Cardiac muscle cell (in vitro differentiated cells and primary cell): ENCODE data around the gene PRRT4. TPM values are rescaled to one million over a fixed set of nuclear protein-coding genes. Genes with fewer than 3 reads are reported as not detected.
A peak's percentile ranks its signal among the peaks of the same experiment; 100 is the strongest.

Experiments used
- DNase-seq, 2 donors: peaks; one replicate each; pipeline versions ENCODE4 v3.0.0 to v3.0.0-alpha.2; 2010 to 2017; ENCODE audit warnings: low read depth in 1 of 2, low spot score in 1 of 2
- H3K27ac ChIP-seq: fragments of 200-600 bp; sonication (generic); 2 replicates; pipeline ENCODE4 v1.5.1; 2016
- H3K27me3 ChIP-seq: fragments of 200-600 bp; sonication (generic); 2 replicates; pipeline ENCODE4 v1.6.0; 2016; ENCODE audit warnings: control low read depth
- H3K36me3 ChIP-seq: fragments of 200-600 bp; sonication (generic); 2 replicates; pipeline ENCODE4 v1.5.1; 2016; ENCODE audit warnings: control low read depth
- H3K4me1 ChIP-seq: fragments of 200-600 bp; sonication (generic); 2 replicates; pipeline ENCODE4 v1.8.1; 2017; ENCODE audit warnings: low read depth, mild to moderate bottlenecking, mixed run types
- H3K4me3 ChIP-seq: fragments of 200-600 bp; sonication (generic); 2 replicates; pipeline ENCODE4 v1.5.1; 2016; ENCODE audit warnings: mild to moderate bottlenecking
- H3K9me3 ChIP-seq: fragments of 200-600 bp; sonication (generic); 2 replicates; pipeline ENCODE4 v1.5.1; 2017; ENCODE audit warnings: low read depth, mild to moderate bottlenecking, control low read depth
- CTCF ChIP-seq: IDR thresholded peaks from 2 replicates; pipeline ENCODE4 v1.5.1; 2012; ENCODE audit warnings: low read depth, mild to moderate bottlenecking, low read length
- polyA plus RNA-seq: library from polyadenylated mRNA; unstranded; fragments of >200 nt; fragmentation: Nextera tagmentation; extraction: Ambion mirVana; gene quantifications from 2 replicates; pipeline ENCODE4 v1.2.1, GENCODE V29; 2016
- total RNA-seq: library from RNA; depleted of rRNA; stranded (reverse); fragments of >200 nt; gene quantifications from 2 replicates; pipeline ENCODE4 v1.2.3, GENCODE V29; 2016

The PRRT4 gene
- total RNA-seq (17.6 and 26.6 TPM in 2 replicates), polyA plus RNA-seq (13.2 and 20.7 TPM in 2 replicates)

- no peaks in the 10 kb centered on the region for H3K36me3 ChIP-seq
- peak; percentile 6 for TF ChIP-seq CTCF
- H3K27me3 ChIP-seq, result peaks cover 56% of the 10 kb centered on the region
- H3K27ac ChIP-seq, result no peak within 1 kb of the TSS
- peaks cover 10% of the 10 kb centered on the region for H3K4me1 ChIP-seq
- no peaks in the 10 kb centered on the region for H3K9me3 ChIP-seq
- H3K4me3 ChIP-seq, result peak within 1 kb of the TSS; percentile 47
- DNase-seq, result peak; percentile 38 to 80
Measured at GRCh38 chr7:128361411-128362379, at the start of gene PRRT4. PRRT4 (minus strand) TSS chr7:128361690.

- Histone ChIP-seq H3K27ac (no peak overlapping the region), H3K9me3 (no peaks in the 10 kb centered on the region), H3K4me3 (peak overlapping the region; percentile 48), H3K4me1 (no peaks in the 10 kb centered on the region), H3K27me3 (peaks cover 46% of the 10 kb centered on the region), H3K36me3 (no peaks in the 10 kb centered on the region)
- DNase-seq, result no peak
- no peak for TF ChIP-seq CTCF
Measured at GRCh38 chr7:128410451-128410753, 48.9 kb upstream of the PRRT4 start.

GRCh38 chr7:128409596-128410450, 48.3 kb upstream of the PRRT4 start, which contains the start of gene IMPDH1:
IMPDH1 (minus strand) TSS chr7:128409982; CDS start chr7:128409901, 81 bp downstream.
- Histone ChIP-seq H3K4me1 (no peaks in the 10 kb centered on the region), H3K9me3 (no peaks in the 10 kb centered on the region), H3K27ac (no peak within 1 kb of the TSS), H3K36me3 (no peaks in the 10 kb centered on the region), H3K27me3 (peaks cover 52% of the 10 kb centered on the region), H3K4me3 (peak within 1 kb of the TSS; percentile 48)
- DNase-seq, result peak; percentile 86 to 95
- TF ChIP-seq CTCF, result no peak

GRCh38 chr7:128408709-128409595, 47.5 kb upstream of the PRRT4 start:
- no peaks in the 10 kb centered on the region for H3K9me3 ChIP-seq
- H3K27ac ChIP-seq, result no peak overlapping the region
- peaks cover 58% of the 10 kb centered on the region for H3K27me3 ChIP-seq
- DNase-seq, result peak in 1 of 2 donors; percentile 44
- TF ChIP-seq CTCF, result no peak
- no peaks in the 10 kb centered on the region for H3K4me1 ChIP-seq
- H3K4me3 ChIP-seq, result peak overlapping the region; percentile 48
- no peaks in the 10 kb centered on the region for H3K36me3 ChIP-seq
